Raji (cell line): ENCODE measurements around the gene KLHL7.

ENCODE experiments used
- POLR2A ChIP-seq: IDR thresholded peaks from 2 replicates; pipeline ENCODE4 v1.6.1; 2011; ENCODE audit warnings: low read depth, low read length, control low read depth; ENCODE audit not compliant: insufficient read depth

Gene KLHL7

DNA sequence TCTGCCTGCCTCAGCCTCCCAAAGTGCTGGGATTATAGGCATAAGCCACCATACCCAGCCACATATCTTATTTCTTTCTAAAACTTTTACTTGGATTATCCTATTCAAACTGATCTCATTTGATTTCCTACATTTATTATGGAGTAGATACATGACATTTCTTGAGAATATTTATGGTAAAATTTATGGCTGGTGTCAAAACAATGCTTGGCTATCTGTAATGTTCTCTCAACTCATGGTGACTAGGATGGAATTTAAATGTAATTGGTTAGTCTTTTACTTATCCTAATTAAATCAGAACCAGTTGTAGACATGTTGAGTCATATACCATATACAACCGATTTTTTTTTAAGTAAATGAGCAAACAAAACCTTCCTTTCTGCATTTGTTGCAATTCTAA lies 80.4 kb downstream of the KLHL7 start:
- no peak for TF ChIP-seq POLR2A

DNA sequence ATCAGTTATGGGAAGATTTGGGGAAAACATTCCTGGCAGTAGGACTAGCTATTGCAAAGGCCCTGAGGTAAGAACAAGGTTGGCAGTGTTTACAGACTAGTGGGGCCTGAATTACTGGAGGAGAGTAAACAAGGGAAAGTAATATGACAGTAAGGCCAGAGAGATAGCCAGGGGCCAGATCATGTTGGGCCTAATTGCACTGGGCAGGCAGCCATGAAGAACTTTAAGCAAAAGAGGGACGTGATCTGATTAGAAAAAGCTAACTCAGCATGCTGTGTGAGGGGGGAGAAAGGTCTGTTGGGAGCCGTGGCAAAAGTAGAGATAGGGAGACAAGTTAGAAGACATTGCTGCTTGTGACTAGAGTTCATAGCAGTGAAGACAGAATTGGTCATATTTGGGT lies 85.4 kb downstream of the KLHL7 start:
- no peak for TF ChIP-seq POLR2A

DNA sequence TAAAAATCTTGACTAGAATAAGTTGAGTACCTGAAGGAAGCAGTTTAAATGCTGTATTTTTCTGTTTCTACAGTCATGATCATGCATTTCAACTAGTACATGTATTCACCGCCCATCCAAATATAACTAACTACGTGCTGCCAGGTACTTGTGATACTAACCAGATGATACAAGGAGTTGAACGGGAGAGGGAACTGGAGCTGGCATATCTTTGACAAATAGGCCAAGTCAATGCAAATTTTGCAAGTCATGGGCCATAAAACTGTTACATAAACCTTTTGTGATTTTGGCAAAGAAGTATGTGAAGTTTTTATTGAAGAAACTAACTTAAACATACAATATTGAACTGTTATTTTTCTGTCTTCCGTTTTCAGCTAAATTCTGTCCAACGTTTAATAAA lies 90.7 kb downstream of the KLHL7 start:
- no peak for TF ChIP-seq POLR2A

DNA sequence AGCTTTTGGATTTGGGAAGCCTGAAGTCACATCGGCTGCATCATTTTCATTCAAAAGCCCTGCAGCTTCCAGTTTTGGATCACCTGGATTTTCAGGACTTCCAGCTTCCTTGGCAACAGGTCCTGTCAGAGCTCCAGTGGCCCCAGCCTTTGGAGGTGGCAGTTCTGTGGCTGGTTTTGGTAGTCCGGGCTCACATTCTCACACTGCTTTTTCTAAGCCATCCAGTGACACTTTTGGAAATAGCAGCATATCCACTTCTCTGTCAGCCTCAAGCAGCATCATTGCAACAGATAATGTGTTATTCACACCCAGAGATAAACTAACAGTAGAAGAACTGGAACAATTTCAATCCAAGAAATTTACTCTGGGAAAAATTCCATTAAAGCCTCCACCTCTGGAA lies 94.7 kb downstream of the KLHL7 start:
- TF ChIP-seq POLR2A, result no peak

DNA sequence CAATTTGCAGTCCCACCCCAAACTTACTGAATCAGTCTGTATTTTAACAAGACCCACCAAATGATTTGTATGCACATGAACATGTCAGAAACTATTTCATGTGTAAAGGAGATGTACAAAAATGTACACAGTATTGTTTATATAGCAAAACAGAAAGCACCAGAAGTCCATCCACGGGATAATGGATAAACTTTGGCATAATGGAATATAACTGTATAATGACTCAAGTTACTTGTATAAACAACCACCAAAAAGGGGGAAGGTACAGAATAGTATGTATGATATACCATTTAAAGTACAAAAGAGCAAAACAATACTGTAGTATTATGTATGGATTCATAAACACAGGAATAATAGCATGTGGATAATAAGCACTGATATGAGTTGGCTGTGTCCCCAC lies 98.7 kb downstream of the KLHL7 start:
- no peak for TF ChIP-seq POLR2A

DNA sequence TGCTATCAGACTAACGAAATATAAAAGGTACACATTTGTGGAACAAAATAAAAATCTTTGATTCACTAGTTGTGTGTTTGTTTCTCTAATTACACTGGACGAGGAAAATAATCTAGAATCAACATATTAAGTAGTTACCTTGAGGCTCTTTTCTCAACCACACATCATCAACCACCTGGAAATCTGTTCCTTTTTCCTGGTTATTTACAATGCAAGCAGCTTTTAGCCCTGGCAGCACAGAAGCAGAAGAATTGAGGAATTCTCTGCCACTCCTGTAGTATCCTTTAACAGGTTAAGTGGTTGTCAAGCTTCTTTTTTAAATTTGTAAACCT lies 100.0 kb downstream of the KLHL7 start:
- no peak for TF ChIP-seq POLR2A

DNA sequence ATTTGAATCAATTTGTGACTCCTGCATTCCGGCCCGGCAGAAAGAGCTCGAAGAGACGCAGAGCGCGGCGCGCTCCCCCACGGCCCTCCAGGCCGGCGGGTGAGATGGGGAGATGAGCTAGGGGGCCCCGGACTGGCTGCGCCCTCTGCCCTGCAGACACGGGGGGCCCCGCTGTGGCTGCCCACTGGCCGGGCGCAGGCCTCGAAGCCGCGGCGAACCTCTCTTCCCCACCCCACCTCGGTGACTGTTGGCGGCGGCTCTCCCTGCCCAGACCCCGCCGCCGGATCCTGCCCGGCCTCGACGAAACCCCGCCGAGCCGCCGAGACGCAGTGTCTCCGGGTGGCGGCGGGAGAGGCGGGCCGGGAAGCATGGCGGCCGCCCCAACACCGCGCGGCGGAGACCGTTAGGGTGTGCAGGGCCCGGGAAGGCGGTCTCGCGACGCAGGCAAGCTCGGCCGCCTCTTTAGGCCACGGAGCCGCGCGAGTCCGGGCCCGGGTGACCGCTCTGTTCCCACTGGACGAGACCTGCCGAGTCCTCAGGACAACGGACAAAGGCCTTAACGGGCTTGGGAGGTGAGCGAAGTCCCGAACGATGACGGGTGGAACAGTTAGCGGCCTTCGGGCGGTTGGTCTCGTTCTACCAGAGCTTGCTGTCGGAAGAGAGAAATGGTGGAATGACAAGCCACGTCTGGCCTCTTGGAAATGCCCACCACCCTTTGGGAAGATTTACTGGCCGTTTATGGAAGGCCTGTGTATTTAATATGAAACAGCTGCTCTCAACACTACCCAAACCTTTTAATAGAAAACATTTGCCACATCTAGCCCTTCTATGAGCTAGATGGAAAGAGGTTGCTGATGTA lies 100.6 kb downstream of the KLHL7 start:
- no peak for TF ChIP-seq POLR2A

DNA sequence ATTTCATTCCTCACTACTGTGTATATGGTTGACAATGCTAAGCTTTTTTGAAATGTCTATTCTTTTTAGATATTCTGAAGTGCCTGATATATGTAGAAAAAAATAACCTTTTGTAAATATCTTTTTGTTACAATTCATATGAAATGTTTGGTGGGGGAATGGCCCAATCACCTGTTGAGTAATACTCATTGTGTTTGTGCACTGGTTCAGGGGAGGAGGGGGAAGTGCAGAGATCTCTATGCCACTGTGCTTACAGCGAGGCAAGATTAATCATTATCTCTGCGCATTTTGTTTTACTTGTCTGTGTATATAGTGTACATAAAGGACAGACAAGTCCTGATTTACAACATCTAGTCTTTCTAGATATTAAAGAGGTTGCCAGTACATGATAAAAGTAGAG lies 101.4 kb downstream of the KLHL7 start:
- TF ChIP-seq POLR2A, result no peak

DNA sequence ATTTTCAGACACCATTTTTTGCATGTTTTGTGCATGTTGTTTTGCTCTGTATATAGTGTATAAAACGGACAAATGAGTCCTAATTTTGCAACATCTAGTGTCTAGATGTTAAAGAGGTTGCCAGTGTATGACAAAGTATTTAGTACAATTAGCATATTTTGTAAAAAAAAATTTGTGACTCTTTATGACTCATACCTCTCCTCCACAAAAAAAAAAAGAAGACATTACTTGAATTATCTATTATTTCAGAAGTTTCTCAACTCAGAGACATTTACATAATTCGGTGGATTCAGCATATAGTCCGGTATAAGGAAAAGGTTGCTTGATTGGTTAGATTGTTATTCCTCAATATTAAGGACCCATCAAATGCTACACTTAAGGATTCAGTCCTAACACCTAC lies 102.3 kb downstream of the KLHL7 start:
- no peak for TF ChIP-seq POLR2A

DNA sequence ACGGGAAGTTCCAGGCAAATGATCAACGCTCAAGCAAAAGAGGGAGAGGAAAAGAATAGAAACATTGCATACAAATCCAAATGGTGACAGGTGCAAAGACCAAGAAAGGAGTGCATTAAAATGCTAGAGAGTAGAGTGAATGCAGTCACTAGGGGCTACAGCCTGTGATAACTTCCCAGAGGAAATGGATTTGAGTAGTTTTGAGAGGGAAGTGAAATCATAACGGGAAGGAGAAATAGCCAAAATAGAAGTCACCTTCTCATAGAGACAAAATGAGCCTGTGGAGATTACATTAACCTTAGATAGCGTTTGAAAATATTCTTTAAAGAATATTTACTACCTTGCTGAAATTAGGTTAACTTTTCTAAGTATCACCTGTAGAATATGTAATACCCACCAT lies 102.7 kb downstream of the KLHL7 start:
- TF ChIP-seq POLR2A, result no peak

DNA sequence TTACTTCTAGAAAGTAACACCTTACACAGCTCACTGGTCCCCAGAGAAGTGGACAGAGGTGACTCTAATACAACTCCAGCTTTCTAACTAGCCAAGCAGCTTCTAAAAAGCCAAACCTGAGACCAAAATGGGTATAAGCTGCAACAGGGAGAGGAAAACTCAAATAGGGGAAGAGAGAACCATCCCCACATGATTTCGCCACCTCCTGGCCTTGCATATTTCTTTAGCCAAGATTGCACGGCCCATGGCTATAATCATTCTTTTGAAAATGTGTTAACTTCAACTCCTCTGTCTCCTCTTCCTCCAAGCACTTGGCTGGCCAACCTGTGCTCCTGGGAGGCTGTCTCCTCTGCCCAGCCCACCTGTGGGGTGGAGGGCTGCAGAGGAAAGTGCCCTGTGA lies 104.9 kb downstream of the KLHL7 start:
- TF ChIP-seq POLR2A, result no peak

DNA sequence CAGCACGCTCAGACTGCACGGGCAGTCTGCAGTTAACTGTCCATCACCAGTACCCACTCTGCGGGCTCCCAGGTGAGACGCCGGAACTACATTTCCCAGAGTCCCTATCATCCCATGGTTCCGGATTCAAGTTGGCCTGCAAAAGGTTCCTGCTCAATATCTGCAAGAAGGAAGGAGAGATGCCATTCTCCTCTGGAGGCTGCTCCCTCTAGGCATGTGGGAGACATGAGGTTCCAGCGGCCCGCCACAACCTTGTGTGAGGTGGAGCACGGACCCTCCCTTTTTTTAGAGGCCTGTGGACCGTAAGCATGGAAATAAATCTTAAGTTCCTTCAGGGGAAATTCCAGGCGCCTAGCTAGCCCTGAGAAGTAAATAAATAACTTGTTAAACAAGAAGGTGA lies 106.0 kb downstream of the KLHL7 start:
- no peak for TF ChIP-seq POLR2A

DNA sequence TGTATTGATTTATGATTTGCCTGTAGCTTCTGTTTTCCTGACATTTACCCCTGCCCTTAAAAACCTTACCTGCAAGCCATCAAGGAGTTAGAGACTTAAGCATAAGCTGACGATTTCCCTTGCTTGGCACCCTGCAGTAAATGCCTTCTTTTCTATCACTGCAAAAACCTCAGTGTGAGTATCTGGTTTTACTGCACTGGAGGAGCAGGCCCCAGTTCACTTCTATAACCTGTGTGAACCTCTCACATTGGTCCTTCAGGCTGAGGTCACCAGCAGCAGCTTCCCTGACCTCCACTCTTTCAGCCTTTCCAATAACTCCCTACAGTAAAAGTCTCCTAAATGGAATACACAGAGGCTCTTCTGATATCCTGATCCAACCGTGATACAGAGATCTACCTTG lies 106.8 kb downstream of the KLHL7 start:
- no peak for TF ChIP-seq POLR2A

DNA sequence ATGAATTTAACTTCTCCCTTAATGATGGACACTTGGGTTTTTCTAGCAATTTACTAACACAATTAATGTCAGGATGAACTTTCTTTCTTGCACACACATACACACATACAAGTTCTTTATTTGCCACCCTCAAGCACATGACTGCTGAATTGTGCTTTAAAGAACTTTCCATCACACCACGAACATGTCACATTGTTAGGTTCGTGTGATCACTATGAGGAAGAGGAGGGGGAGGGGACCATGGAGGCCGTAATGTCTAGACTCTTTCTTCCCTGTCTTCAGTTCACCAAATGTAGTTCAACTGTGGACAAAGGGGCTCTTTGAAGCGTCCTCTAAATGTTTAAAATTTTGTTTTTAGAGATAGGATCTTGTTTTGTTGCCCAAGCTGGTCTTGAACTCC lies 107.3 kb downstream of the KLHL7 start:
- no peak for TF ChIP-seq POLR2A

DNA sequence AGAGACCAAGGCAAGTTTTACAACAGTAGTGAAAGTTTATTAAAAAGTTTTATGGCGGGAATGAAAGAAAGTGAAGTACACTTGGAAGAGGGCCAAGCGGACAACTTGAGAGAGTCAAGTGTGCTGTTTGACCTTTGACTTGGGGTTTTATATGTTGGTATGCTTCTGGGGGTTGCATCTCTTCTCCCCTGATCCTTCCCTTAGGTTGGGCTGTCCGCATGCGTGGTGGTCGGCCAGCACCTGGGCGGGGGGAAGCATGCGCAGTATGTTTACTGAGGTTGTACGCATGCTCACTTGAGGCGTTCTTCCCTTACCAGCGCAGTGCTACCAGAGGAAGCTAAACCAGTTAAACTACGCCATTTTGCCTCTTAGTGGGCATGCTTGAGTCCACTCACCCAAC lies 108.2 kb downstream of the KLHL7 start:
- TF ChIP-seq POLR2A, result no peak

DNA sequence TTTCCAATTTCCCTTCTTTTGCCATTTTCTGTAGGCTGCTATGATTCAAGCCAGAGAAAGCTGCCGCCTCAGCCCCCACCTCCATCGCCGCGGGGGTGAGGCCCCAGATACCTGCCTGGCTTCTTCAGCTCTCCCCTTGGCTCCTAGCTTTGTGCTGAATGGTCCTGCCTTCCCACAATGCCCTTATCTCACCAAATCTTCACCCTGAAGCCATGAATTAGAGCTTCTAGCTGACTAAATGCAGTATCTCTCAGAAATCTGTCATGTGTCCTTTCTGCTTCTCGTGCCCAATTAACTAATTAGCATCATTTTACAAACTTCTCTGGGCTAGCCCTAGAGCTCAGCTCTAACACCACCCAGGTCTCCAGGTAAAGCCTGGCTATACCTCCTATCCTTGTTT lies 108.8 kb downstream of the KLHL7 start:
- TF ChIP-seq POLR2A, result no peak

DNA sequence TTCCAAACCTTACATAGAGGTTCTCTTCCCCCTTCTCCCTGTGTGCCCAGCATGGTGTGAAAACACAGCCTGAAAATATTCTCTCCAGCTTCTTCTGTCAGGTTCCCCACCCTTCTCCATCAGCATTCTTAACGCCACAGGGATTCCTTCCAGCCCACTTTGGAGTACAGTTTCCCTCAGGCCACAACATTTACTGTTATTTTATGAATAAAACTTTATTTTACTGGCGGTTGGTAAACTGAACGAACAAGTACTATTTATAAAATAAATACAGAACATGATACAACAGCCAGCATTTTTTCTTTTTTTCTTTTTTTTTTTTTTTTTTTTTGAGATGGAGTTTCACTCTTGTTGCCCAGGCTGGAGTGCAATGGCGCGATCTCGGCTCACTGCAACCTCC lies 109.4 kb downstream of the KLHL7 start:
- no peak for TF ChIP-seq POLR2A
